K562 (cell line): ENCODE data around the gene CYP11A1. TPM values are rescaled to one million over a fixed set of nuclear protein-coding genes. Genes with fewer than 3 reads are reported as not detected.

ENCODE experiments used
- ATAC-seq: fragments of 200-7000 bp; cut with Tn5 transposase; 3 replicates; pipeline ENCODE4 v1.9.1; 2020; ENCODE audit warnings: moderate library complexity
- BruUV-seq: library from RNA; stranded (reverse); fragments of 400-500 nt; replicated peaks from 2 replicates; lab custom pipeline; 2021; lab: Mats Ljungman, UMichigan
- CTCF ChIA-PET: fragments of 300-600 bp; formaldehyde crosslinking; extraction: SDS; loops from one replicate; lab custom pipeline; 2021; ENCODE audit warnings: low intra/inter-chr PET ratio; lab: Yijun Ruan, JAX
- POLR2A ChIA-PET: fragments of 300-600, 350-650 bp; sonication (Branson Sonifier 250); formaldehyde crosslinking; extraction: SDS; loops from one replicate; lab custom pipeline; 2021; ENCODE audit warnings: antibody characterized with exemption, inconsistent platforms; lab: Yijun Ruan, JAX
- DNase-seq, 4 experiments: peaks; one replicate each; pipeline versions ENCODE4 v3.0.0 to v3.0.0-alpha.2; 2011 to 2018; ENCODE audit warnings: low spot score in 3 of 4, mixed read lengths in 3 of 4; ENCODE audit errors: extremely low read depth in 1 of 4
- FAIRE-seq: peaks from 2 replicates; lab custom pipeline; 2011; peaks lifted over from hg19 to GRCh38; lab: Jason Lieb, UNC
- H2AFZ ChIP-seq: 2 replicates; pipeline ENCODE4 v1.6.0; 2011; ENCODE audit warnings: low read depth, low read length, control low read depth, inconsistent platforms
- H3K27ac ChIP-seq: fragments of 200-600 bp; 3 replicates; pipeline ENCODE4 v1.8.0; 2011; ENCODE audit warnings: low read depth, mild to moderate bottlenecking, control low read depth, inconsistent platforms, low read length, moderate library complexity, mixed read lengths; ENCODE audit errors: extremely low read depth
- H3K27me3 ChIP-seq, 2 experiments: fragments of 300-600 bp in 1 of 2; 2 replicates in 1 of 2; 3 replicates in 1 of 2; pipeline versions ENCODE4 v1.6.0 to v1.8.0; 2011; ENCODE audit warnings: inconsistent platforms in 2 of 2, low read length in 2 of 2, mild to moderate bottlenecking in 1 of 2, mixed read lengths in 1 of 2, moderate library complexity in 1 of 2; ENCODE audit not compliant: control insufficient read depth in 2 of 2, insufficient read depth in 2 of 2
- H3K36me3 ChIP-seq: fragments of 300-600 bp; 3 replicates; pipeline ENCODE4 v1.8.0; 2011; ENCODE audit warnings: mild to moderate bottlenecking, low read length, inconsistent platforms; ENCODE audit not compliant: control insufficient read depth, insufficient read depth
- H3K4me1 ChIP-seq, 2 experiments: fragments of 200-600 bp in 1 of 2; replicated peaks in 1 of 2; 2 replicates in 1 of 2; 3 replicates in 1 of 2; pipeline versions ENCODE4 v1.5.1 to v1.8.0; 2011; ENCODE audit warnings: inconsistent platforms in 2 of 2, low read length in 2 of 2, mild to moderate bottlenecking in 1 of 2, mixed read lengths in 1 of 2, moderate library complexity in 1 of 2; ENCODE audit not compliant: control insufficient read depth in 2 of 2, insufficient read depth in 2 of 2
- H3K4me2 ChIP-seq: 2 replicates; pipeline ENCODE4 v1.6.1; 2011; ENCODE audit warnings: low read length, control low read depth, inconsistent platforms, mixed read lengths; ENCODE audit not compliant: insufficient read depth
- H3K4me3 ChIP-seq: fragments of 200-600 bp; sonication (generic), shearing (Covaris generic); 2 replicates; pipeline ENCODE4 v1.5.1; 2016; ENCODE audit warnings: control low read depth, inconsistent platforms
- H3K79me2 ChIP-seq: fragments of 200-600 bp; 3 replicates; pipeline ENCODE4 v1.8.0; 2011; ENCODE audit warnings: low read length, inconsistent platforms; ENCODE audit not compliant: control insufficient read depth, insufficient read depth
- H3K9ac ChIP-seq, 2 experiments: 2 replicates each; pipeline versions ENCODE4 v1.6.0 to v1.6.1; 2011; ENCODE audit warnings: low read depth in 2 of 2, low read length in 2 of 2, control low read depth in 1 of 2, inconsistent platforms in 1 of 2, mild to moderate bottlenecking in 1 of 2, mixed read lengths in 1 of 2; ENCODE audit not compliant: insufficient read depth in 1 of 2
- H3K9me1 ChIP-seq: one replicate; pipeline ENCODE4 v1.6.0; 2011; ENCODE audit warnings: inconsistent platforms, mild to moderate bottlenecking, low read length, moderate library complexity; ENCODE audit not compliant: control insufficient read depth, insufficient read depth
- H3K9me3 ChIP-seq: replicated peaks from 2 replicates; pipeline ENCODE4 v1.5.1; 2011; ENCODE audit warnings: low read depth, low read length, inconsistent platforms; ENCODE audit not compliant: control insufficient read depth, insufficient read depth
- H4K20me1 ChIP-seq: replicated peaks from 2 replicates; pipeline ENCODE4 v1.6.1; 2011; ENCODE audit warnings: low read length, inconsistent platforms, mixed read lengths; ENCODE audit not compliant: control insufficient read depth, insufficient read depth
- CHAMP1 ChIP-seq: fragments of 450-650 bp; IDR thresholded peaks from 2 replicates; pipeline ENCODE4 v1.6.1; 2016; ENCODE audit warnings: mild to moderate bottlenecking
- CHD4 ChIP-seq: fragments of 200-600 bp; sonication (generic); IDR thresholded peaks from 3 replicates; pipeline ENCODE4 v1.6.1; 2012; ENCODE audit warnings: low read depth, mild to moderate bottlenecking, mixed read lengths, low read length, inconsistent platforms; ENCODE audit not compliant: insufficient read depth, insufficient replicate concordance, poor library complexity, severe bottlenecking
- CREB3 ChIP-seq: fragments of 450-650 bp; conservative IDR thresholded peaks from 2 replicates; pipeline ENCODE4 v1.6.1; 2016; ENCODE audit warnings: missing genetic modification characterization, low read depth, mild to moderate bottlenecking, missing compliant biosample characterization, moderate library complexity
- DPF2 ChIP-seq: fragments of 450-650 bp; IDR thresholded peaks from 2 replicates; pipeline ENCODE4 v1.6.1; 2016
- HDGF ChIP-seq: fragments of 450-650 bp; IDR thresholded peaks from 2 replicates; pipeline ENCODE4 v1.6.1; 2016
- MAFK ChIP-seq: IDR thresholded peaks from 2 replicates; pipeline ENCODE4 v1.6.1; 2011; ENCODE audit warnings: low read length, improper control_type of control experiment
- MEF2D ChIP-seq: conservative IDR thresholded peaks from 2 replicates; pipeline ENCODE4 v1.6.1; 2016; ENCODE audit warnings: low read depth, missing genetic modification characterization, missing compliant biosample characterization
- MTF1 ChIP-seq: fragments of 250-450 bp; sonication (Bioruptor Pico); IDR thresholded peaks from 2 replicates; pipeline ENCODE4 v1.9.0; 2021; ENCODE audit warnings: moderate library complexity, mild to moderate bottlenecking, inconsistent platforms, borderline replicate concordance
- NFATC3 ChIP-seq: fragments of 450-650 bp; IDR thresholded peaks from 2 replicates; pipeline ENCODE4 v1.6.1; 2017; ENCODE audit warnings: mild to moderate bottlenecking
- RBFOX2 ChIP-seq: fragments of 200-400 bp; formaldehyde crosslinking; IDR thresholded peaks from 2 replicates; pipeline ENCODE4 v1.6.1; 2017; ENCODE audit warnings: low read depth, mild to moderate bottlenecking, low read length, moderate library complexity
- TAF9B ChIP-seq: fragments of 450-650 bp; IDR thresholded peaks from 2 replicates; pipeline ENCODE4 v1.6.1; 2018; ENCODE audit warnings: mild to moderate bottlenecking; ENCODE audit not compliant: partially characterized antibody
- TRIM28 ChIP-seq: fragments of 450-650 bp; IDR thresholded peaks from 2 replicates; pipeline ENCODE4 v1.6.1; 2017
- ZHX1 ChIP-seq: fragments of 150-350 bp; conservative IDR thresholded peaks from 2 replicates; pipeline ENCODE4 v1.6.1; 2014; ENCODE audit warnings: low read length
- ZNF217 ChIP-seq: sonication (generic); formaldehyde crosslinking; IDR thresholded peaks from 2 replicates; pipeline ENCODE4 v1.8.0; 2022; ENCODE audit warnings: mild to moderate bottlenecking, missing genetic modification reagents
- ZNF586 ChIP-seq: fragments of 450-650 bp; formaldehyde crosslinking; conservative IDR thresholded peaks from 2 replicates; pipeline ENCODE4 v1.4.0; 2020; ENCODE audit warnings: mild to moderate bottlenecking, moderate library complexity
- ZNF780A ChIP-seq: fragments of 250-450 bp; sonication (Bioruptor Pico); IDR thresholded peaks from 2 replicates; pipeline ENCODE4 v1.5.0; 2021; ENCODE audit warnings: mild to moderate bottlenecking
- WGBS: fragments of 100-300 bp; shearing (Covaris generic); methylation state at CpG from one replicate; pipeline ENCODE4 v1.1.6; 2016; ENCODE audit warnings: low coverage, mixed read lengths; ENCODE audit not compliant: insufficient coverage; ENCODE audit errors: missing lambda C conversion rate; 5-methylcytosine and 5-hydroxymethylcytosine counted together
- in situ Hi-C: fragments of 300-500 bp; cut with MboI; formaldehyde crosslinking; loops from 4 replicates; pipeline ENCODE4 v1.15.0; 2018; ENCODE audit warnings: inconsistent platforms, mixed read lengths
- intact Hi-C: fragments of 100-400 bp; cut with micrococcal nuclease; formaldehyde crosslinking; loops from 2 replicates; pipeline ENCODE4 v1.14.2; 2022
- polyA plus RNA-seq, 8 experiments: library from polyadenylated mRNA; depleted of rRNA in 4 of 8; stranded (reverse) in 5 of 8; unstranded in 3 of 8; fragments of >200 nt; fragmentation: Nextera tagmentation in 2 of 8; fragmentation: Illumina TruSeq in 1 of 8; extraction: Ambion mirVana in 2 of 8; extraction: Trizol in 1 of 8; gene quantifications; 2 replicates each; pipeline versions ENCODE4 v1.2.1 to v1.2.3, GENCODE V29; 2011 to 2014; ENCODE audit warnings: inconsistent platforms in 1 of 8, missing spikeins in 1 of 8
- total RNA-seq, 7 experiments: library from RNA; depleted of rRNA in 6 of 7; stranded (reverse); fragments of >200 nt in 6 of 7; fragmentation: Illumina TruSeq in 2 of 7; extraction: Trizol in 2 of 7; gene quantifications; 2 replicates each; pipeline versions ENCODE4 v1.2.1 to v1.2.3, GENCODE V29; 2011 to 2021; ENCODE audit warnings: low replicate concordance in 1 of 7

CYP11A1 gene
- total and polyA plus RNA-seq, 9 of the 15 experiments (the other 6 are each of a cell fraction or from before 2014, with no cell fraction given): 0.06 to 0.24 (median 0.10) TPM; not detected in 4

GRCh38 chr15:74349241-74349778 lies 18.1 kb downstream of the CYP11A1 start:
- Histone ChIP-seq H3K79me2 (no peaks in the 10 kb centered on the region), H3K4me1 (no peaks in the 10 kb centered on the region), H3K9ac (no peak overlapping the region), H3K36me3 (no peaks in the 10 kb centered on the region), H3K9me1 (no peaks in the 10 kb centered on the region), H3K27ac (no peak overlapping the region), H3K4me2 (no peak overlapping the region), H3K9me3 (no peaks in the 10 kb centered on the region), H3K4me3 (no peak overlapping the region), H2AFZ (no peak overlapping the region), H3K27me3 (peaks cover 12 to 30% of the 10 kb centered on the region in 2 experiments; a peak in 4 of 5 replicates), H4K20me1 (no peaks in the 10 kb centered on the region)
- DNase-seq (no peak), FAIRE-seq (no peak), ATAC-seq (no peak)
- ChIA-PET POLR2A (no interaction called here), CTCF (no interaction called here)
- BruUV-seq: no TSS peak
- 52% methylated on average over 3 of the region's 3 CpGs for whole genome bisulfite sequencing
- intact Hi-C loops: no loop called here
- in situ Hi-C loops: loop anchor here (25.0 kb wide), 1 partner anchor 938 kb away; the partner anchor contains the start of gene GOLGA6D
- no peak for TF ChIP-seq MEF2D (tag)
- TF ChIP-seq CHD4: no peak
- no peak for TF ChIP-seq MAFK
- TF ChIP-seq CREB3: no peak
- TF ChIP-seq ZHX1: no peak
- TF ChIP-seq TRIM28: no peak
- TF ChIP-seq DPF2: no peak
- no peak for TF ChIP-seq CHAMP1
- TF ChIP-seq HDGF: no peak
- no peak for TF ChIP-seq TAF9B
- TF ChIP-seq MTF1 (CRISPR knock-in tag): no peak
- TF ChIP-seq RBFOX2: no peak
- no peak for TF ChIP-seq ZNF780A (CRISPR knock-in tag)
- no peak for TF ChIP-seq NFATC3
- TF ChIP-seq ZNF586: no peak
- TF ChIP-seq ZNF217: no peak
